Neural cell (in vitro differentiated cells): Measurements from ENCODE around the gene CAMK2G.

Experiments
- EP300 ChIP-seq: fragments of 450-650 bp; conservative IDR thresholded peaks from 2 replicates; pipeline ENCODE4 v1.6.1; 2014; ENCODE audit warnings: antibody characterized with exemption, mild to moderate bottlenecking, moderate library complexity; ENCODE audit not compliant: poor library complexity, severe bottlenecking
- MXI1 ChIP-seq: fragments of 450-650 bp; conservative IDR thresholded peaks from 2 replicates; pipeline ENCODE4 v1.6.1; 2014; ENCODE audit warnings: antibody characterized with exemption, mild to moderate bottlenecking; ENCODE audit not compliant: poor library complexity, severe bottlenecking
- POLR2AphosphoS5 ChIP-seq: IDR thresholded peaks from 2 replicates; pipeline ENCODE4 v1.6.1; 2012
- RAD21 ChIP-seq: fragments of 450-650 bp; conservative IDR thresholded peaks from 2 replicates; pipeline ENCODE4 v1.6.1; 2014; ENCODE audit warnings: antibody characterized with exemption, mild to moderate bottlenecking, moderate library complexity
- SMC3 ChIP-seq: fragments of 450-650 bp; conservative IDR thresholded peaks from 2 replicates; pipeline ENCODE4 v1.6.1; 2014; ENCODE audit warnings: antibody characterized with exemption, mild to moderate bottlenecking, moderate library complexity; ENCODE audit not compliant: poor library complexity
- TAF1 ChIP-seq: IDR thresholded peaks from 2 replicates; pipeline ENCODE4 v1.6.1; 2012; ENCODE audit warnings: low read depth
- TF ChIP-seq, protein P1 (sequence below): IDR thresholded peaks from 2 replicates; pipeline ENCODE4 v1.6.1; 2012; ENCODE audit warnings: borderline replicate concordance
- TF ChIP-seq, protein P2 (sequence below): fragments of 450-650 bp; IDR thresholded peaks from 2 replicates; pipeline ENCODE4 v1.5.1; 2014; ENCODE audit warnings: antibody characterized with exemption, mild to moderate bottlenecking, moderate library complexity; ENCODE audit not compliant: poor library complexity, severe bottlenecking

DNA sequence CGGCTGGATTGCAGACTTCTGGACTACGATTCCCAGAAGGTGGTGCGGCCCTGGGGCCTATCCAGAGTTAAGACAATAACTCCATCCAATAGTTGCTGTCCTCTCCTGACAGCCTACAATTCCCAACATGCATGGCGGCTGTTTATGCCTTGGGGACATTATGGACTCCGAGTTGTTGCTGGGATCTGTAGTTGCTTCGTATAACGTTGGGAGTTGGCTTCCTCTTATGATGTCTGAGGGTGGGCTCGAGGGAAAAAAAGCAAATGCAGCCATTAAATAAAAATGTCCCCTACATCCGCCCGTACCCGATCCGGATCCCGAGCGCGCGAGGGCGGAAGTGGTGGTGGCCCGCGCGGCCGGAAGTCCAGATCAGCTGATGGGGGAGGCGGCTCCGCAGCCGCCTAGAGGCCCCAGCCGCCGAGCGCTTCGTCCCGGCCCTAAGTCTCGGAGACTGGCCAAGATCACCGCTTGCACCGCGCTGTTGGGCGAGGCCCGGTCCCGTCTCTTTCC, 89.1 kb downstream of the CAMK2G start, which contains the start of gene ZSWIM8:
- peak; percentile 84 for TF ChIP-seq POLR2AphosphoS5
- TF ChIP-seq, protein P1, sequence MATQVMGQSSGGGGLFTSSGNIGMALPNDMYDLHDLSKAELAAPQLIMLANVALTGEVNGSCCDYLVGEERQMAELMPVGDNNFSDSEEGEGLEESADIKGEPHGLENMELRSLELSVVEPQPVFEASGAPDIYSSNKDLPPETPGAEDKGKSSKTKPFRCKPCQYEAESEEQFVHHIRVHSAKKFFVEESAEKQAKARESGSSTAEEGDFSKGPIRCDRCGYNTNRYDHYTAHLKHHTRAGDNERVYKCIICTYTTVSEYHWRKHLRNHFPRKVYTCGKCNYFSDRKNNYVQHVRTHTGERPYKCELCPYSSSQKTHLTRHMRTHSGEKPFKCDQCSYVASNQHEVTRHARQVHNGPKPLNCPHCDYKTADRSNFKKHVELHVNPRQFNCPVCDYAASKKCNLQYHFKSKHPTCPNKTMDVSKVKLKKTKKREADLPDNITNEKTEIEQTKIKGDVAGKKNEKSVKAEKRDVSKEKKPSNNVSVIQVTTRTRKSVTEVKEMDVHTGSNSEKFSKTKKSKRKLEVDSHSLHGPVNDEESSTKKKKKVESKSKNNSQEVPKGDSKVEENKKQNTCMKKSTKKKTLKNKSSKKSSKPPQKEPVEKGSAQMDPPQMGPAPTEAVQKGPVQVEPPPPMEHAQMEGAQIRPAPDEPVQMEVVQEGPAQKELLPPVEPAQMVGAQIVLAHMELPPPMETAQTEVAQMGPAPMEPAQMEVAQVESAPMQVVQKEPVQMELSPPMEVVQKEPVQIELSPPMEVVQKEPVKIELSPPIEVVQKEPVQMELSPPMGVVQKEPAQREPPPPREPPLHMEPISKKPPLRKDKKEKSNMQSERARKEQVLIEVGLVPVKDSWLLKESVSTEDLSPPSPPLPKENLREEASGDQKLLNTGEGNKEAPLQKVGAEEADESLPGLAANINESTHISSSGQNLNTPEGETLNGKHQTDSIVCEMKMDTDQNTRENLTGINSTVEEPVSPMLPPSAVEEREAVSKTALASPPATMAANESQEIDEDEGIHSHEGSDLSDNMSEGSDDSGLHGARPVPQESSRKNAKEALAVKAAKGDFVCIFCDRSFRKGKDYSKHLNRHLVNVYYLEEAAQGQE = no peak
- TF ChIP-seq, protein P2, sequence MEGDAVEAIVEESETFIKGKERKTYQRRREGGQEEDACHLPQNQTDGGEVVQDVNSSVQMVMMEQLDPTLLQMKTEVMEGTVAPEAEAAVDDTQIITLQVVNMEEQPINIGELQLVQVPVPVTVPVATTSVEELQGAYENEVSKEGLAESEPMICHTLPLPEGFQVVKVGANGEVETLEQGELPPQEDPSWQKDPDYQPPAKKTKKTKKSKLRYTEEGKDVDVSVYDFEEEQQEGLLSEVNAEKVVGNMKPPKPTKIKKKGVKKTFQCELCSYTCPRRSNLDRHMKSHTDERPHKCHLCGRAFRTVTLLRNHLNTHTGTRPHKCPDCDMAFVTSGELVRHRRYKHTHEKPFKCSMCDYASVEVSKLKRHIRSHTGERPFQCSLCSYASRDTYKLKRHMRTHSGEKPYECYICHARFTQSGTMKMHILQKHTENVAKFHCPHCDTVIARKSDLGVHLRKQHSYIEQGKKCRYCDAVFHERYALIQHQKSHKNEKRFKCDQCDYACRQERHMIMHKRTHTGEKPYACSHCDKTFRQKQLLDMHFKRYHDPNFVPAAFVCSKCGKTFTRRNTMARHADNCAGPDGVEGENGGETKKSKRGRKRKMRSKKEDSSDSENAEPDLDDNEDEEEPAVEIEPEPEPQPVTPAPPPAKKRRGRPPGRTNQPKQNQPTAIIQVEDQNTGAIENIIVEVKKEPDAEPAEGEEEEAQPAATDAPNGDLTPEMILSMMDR = peak; percentile 22
- TF ChIP-seq SMC3 = no peak
- TF ChIP-seq MXI1 = peak; percentile 80
- TF ChIP-seq RAD21 = no peak
- TF ChIP-seq EP300 = peak; percentile 68
- TF ChIP-seq TAF1 = peak; percentile 49
